ENCODE data around the gene MGMT.

- TF ChIP-seq EZH2 (IDR thresholded peaks at IDR 0.05; ENCODE audit: low read depth): no peak
- TF ChIP-seq, protein P1, sequence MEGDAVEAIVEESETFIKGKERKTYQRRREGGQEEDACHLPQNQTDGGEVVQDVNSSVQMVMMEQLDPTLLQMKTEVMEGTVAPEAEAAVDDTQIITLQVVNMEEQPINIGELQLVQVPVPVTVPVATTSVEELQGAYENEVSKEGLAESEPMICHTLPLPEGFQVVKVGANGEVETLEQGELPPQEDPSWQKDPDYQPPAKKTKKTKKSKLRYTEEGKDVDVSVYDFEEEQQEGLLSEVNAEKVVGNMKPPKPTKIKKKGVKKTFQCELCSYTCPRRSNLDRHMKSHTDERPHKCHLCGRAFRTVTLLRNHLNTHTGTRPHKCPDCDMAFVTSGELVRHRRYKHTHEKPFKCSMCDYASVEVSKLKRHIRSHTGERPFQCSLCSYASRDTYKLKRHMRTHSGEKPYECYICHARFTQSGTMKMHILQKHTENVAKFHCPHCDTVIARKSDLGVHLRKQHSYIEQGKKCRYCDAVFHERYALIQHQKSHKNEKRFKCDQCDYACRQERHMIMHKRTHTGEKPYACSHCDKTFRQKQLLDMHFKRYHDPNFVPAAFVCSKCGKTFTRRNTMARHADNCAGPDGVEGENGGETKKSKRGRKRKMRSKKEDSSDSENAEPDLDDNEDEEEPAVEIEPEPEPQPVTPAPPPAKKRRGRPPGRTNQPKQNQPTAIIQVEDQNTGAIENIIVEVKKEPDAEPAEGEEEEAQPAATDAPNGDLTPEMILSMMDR (conservative IDR thresholded peaks at IDR 0.05): no peak
Measured at GRCh38 chr10:129741280-129741977, 274.4 kb downstream of the MGMT start.

All from PC-9 (cell line).